Epithelial cell of proximal tubule (primary cell): ENCODE measurements around the gene MSH5. TPM values are rescaled to one million over a fixed set of nuclear protein-coding genes. Genes with fewer than 3 reads are reported as not detected.

Source experiments
- DNase-seq: peaks from one replicate; pipeline ENCODE4 v3.0.0-alpha.2; 2011; ENCODE audit warnings: low read depth
- H3K4me3 ChIP-seq: 2 replicates; pipeline ENCODE4 v1.5.1; 2011; ENCODE audit warnings: low read depth, mild to moderate bottlenecking, low read length
- CTCF ChIP-seq: conservative IDR thresholded peaks from 2 replicates; pipeline ENCODE4 v1.5.1; 2012; ENCODE audit warnings: low read depth, mild to moderate bottlenecking, low read length
- total RNA-seq: library from RNA; depleted of rRNA; stranded (reverse); fragments of >200 nt; gene quantifications from 2 replicates; pipeline ENCODE4 v1.2.3, GENCODE V29; 2015

MSH5 gene
- total RNA-seq, 1 donor from 2014 or later, result 30.4 TPM

- TF ChIP-seq CTCF, result no peak
- H3K4me3 ChIP-seq, result peak overlapping the region; percentile 69
- no peak for DNase-seq
Measured at GRCh38 chr6:31729979-31730630, 9.7 kb upstream of the MSH5 start.

GRCh38 chr6:31730631-31731086 is 9.1 kb upstream of the MSH5 start:
- no peak for TF ChIP-seq CTCF
- no peak for DNase-seq
- H3K4me3 ChIP-seq, result peak overlapping the region; percentile 69

GRCh38 chr6:31732029-31732428 is 7.8 kb upstream of the MSH5 start:
- TF ChIP-seq CTCF, result no peak
- DNase-seq, result no peak

GRCh38 chr6:31733734-31734133 is 6.1 kb upstream of the MSH5 start:
- no peak for DNase-seq
- no peak for TF ChIP-seq CTCF
- H3K4me3 ChIP-seq, result peak overlapping the region; percentile 95

More at GRCh38 chr6:31732029-31732428, 7.8 kb upstream of the MSH5 start:
- H3K4me3 ChIP-seq, result no peak overlapping the region

GRCh38 chr6:31734247-31734820 is 5.5 kb upstream of the MSH5 start:
- no peak for TF ChIP-seq CTCF
- DNase-seq, result no peak
- peak overlapping the region; percentile 95 for H3K4me3 ChIP-seq

- no peak for DNase-seq
- peak overlapping the region; percentile 95 for H3K4me3 ChIP-seq
- no peak for TF ChIP-seq CTCF
Measured at GRCh38 chr6:31734821-31735406, 4.9 kb upstream of the MSH5 start.
